ENCODE measurements around the gene BECN2. TPM values are rescaled to one million over a fixed set of nuclear protein-coding genes. Genes with fewer than 3 reads are reported as not detected.

Gene BECN2
- total RNA-seq, 1 experiment from 2014 or later: not detected

GRCh38 chr1:241932845-241933244 is 24.7 kb upstream of the BECN2 start:
- no peak overlapping the region for H3T11ph ChIP-seq (ENCODE audit: low read length)
- no peaks in the 10 kb centered on the region for H3K27me3 ChIP-seq (ENCODE audit: insufficient read depth, low read length)
- no peak overlapping the region for H2BK20ac ChIP-seq (ENCODE audit: low read depth, low read length, poor library complexity, severe bottlenecking)
- H2AFZ ChIP-seq (ENCODE audit: low read length): no peak overlapping the region
- Mint-ChIP-seq H3K36me3 (ENCODE audit: insufficient read depth in 1 of 3, low read depth in 3 of 3) (peaks cover 0 to under 1% (median 0%) of the 10 kb centered on the region in 3 experiments; a peak in 2 of 7 replicates), H3K4me3 (no peak overlapping the region), H3K9me3 (no peaks in the 10 kb centered on the region; a peak in 1 of 5 replicates), H3K4me1 (peaks cover 22 to 25% of the 10 kb centered on the region in 2 experiments), H3K27me3 (ENCODE audit: low read depth) (no peaks in the 10 kb centered on the region), H3K27ac (no peak overlapping the region)
- H3K9me3 ChIP-seq (ENCODE audit: control insufficient read depth, low read depth, low read length): no peaks in the 10 kb centered on the region
- no peak overlapping the region for H3K14ac ChIP-seq (ENCODE audit: insufficient read depth, low read length)
- H3K9ac ChIP-seq (ENCODE audit: extremely low read depth, insufficient read length, low read length): no peak overlapping the region
- H2AK5ac ChIP-seq (ENCODE audit: insufficient read length, low read length): no peak overlapping the region
- no peak overlapping the region for H2BK15ac ChIP-seq (ENCODE audit: low read depth, low read length)
- H3K4me2 ChIP-seq (ENCODE audit: insufficient read depth, insufficient read length, low read length): no peak overlapping the region
- no peak overlapping the region for H3K23ac ChIP-seq (ENCODE audit: insufficient read length, low read depth, low read length)
- no peak overlapping the region for H4K5ac ChIP-seq (ENCODE audit: insufficient read length, low read depth, low read length)
- no peaks in the 10 kb centered on the region for H3K79me1 ChIP-seq (ENCODE audit: insufficient read depth, low read depth, low read length, poor library complexity, severe bottlenecking)
- no peaks in the 10 kb centered on the region; the same call in 1 of the 2 replicates for H3K4me1 ChIP-seq (ENCODE audit: insufficient read depth, low read length)
- H4K8ac ChIP-seq (replicated peaks; ENCODE audit: insufficient read length, low read depth, low read length): no peak overlapping the region
- no peak overlapping the region for H2BK12ac ChIP-seq (ENCODE audit: insufficient read length, low read depth, low read length)
- TF ChIP-seq, protein P1, sequence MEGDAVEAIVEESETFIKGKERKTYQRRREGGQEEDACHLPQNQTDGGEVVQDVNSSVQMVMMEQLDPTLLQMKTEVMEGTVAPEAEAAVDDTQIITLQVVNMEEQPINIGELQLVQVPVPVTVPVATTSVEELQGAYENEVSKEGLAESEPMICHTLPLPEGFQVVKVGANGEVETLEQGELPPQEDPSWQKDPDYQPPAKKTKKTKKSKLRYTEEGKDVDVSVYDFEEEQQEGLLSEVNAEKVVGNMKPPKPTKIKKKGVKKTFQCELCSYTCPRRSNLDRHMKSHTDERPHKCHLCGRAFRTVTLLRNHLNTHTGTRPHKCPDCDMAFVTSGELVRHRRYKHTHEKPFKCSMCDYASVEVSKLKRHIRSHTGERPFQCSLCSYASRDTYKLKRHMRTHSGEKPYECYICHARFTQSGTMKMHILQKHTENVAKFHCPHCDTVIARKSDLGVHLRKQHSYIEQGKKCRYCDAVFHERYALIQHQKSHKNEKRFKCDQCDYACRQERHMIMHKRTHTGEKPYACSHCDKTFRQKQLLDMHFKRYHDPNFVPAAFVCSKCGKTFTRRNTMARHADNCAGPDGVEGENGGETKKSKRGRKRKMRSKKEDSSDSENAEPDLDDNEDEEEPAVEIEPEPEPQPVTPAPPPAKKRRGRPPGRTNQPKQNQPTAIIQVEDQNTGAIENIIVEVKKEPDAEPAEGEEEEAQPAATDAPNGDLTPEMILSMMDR (conservative IDR thresholded peaks at IDR 0.05): no peak
- no peak for DNase-seq
- no peak overlapping the region for H3K27ac ChIP-seq (ENCODE audit: insufficient read length, low read depth, low read length)
- H3K56ac ChIP-seq (ENCODE audit: insufficient read length, low read depth, low read length): no peak overlapping the region
- H3K79me2 ChIP-seq (ENCODE audit: insufficient read depth, low read length): no peaks in the 10 kb centered on the region
- no CpG with 5 or more reads among the region's 6 CpGs for WGBS (ENCODE audit: extremely low coverage, insufficient read length, low lambda C conversion rate)
- no peaks in the 10 kb centered on the region for H4K20me1 ChIP-seq (ENCODE audit: control insufficient read depth, insufficient read depth, insufficient read length)
- no peaks in the 10 kb centered on the region for H3K23me2 ChIP-seq (ENCODE audit: insufficient read length, low read depth, low read length, poor library complexity, severe bottlenecking)
- no peak overlapping the region for H2BK120ac ChIP-seq (ENCODE audit: low read depth, low read length, poor library complexity, severe bottlenecking)
- H3K18ac ChIP-seq (ENCODE audit: insufficient read length, low read depth, low read length): peak overlapping the region; percentile 48
- H3K4ac ChIP-seq (ENCODE audit: low read depth, low read length): no peak overlapping the region
- H2BK5ac ChIP-seq (ENCODE audit: insufficient read length, low read length): no peak overlapping the region
- H4K91ac ChIP-seq (ENCODE audit: insufficient read length, low read depth, low read length): no peak overlapping the region

Measured in H9 (cell line).